HG03460 (cell line): ENCODE results near the gene KIAA1755.

Experiments
- ATAC-seq: cut with Tn5 transposase; IDR thresholded peaks from one replicate; pipeline ENCODE4 v1.9.1; 2021; ENCODE audit not compliant: unreplicated experiment

Gene KIAA1755, protein sequence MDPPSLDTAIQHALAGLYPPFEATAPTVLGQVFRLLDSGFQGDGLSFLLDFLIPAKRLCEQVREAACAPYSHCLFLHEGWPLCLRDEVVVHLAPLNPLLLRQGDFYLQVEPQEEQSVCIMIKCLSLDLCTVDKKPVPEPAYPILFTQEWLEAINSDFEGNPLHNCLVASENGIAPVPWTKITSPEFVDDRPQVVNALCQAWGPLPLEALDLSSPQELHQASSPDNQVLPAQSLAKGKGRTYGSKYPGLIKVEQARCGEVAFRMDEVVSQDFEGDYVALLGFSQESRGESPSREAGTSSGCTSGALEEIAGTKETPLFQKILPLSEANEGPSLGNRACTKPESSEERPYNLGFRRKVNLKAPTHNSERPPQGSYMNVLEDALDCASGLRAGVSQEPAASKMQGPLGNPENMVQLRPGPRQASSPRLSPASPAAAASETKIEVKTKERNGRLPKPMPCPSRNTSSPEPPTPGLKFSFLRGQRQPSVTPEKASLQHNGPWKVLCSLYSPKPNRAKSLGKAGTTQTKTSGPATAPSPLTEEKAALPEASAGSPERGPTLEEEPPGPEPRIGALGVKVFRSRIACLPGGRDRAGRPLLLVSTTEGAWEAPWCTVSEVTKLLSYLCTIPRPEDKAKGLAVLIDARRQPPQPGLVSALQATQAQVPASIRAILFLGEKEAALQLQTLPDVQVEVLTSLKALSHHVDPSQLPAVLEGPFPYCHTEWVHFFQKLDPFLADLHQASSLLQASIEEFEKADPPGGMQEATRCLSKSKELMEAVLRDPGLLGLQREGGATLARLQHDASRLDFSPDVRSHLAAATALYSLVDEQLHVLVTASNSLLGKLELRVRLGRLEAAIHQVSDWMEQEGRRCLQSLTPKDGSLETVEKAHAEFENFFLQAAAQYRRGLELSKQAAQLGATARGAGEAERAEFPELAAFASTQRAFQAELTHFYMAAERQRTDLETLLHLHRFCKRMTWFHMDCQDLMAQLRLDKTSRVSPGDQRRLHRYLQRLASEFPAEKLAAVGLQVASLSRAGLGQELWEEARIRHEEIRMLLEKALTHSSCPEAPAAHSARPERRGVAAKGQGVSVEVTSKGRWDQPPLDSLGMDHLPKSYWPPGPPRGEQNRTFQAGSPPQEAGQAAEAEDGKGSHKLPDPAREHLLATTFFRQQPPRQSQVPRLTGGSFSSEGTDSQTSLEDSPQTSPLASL

DNA sequence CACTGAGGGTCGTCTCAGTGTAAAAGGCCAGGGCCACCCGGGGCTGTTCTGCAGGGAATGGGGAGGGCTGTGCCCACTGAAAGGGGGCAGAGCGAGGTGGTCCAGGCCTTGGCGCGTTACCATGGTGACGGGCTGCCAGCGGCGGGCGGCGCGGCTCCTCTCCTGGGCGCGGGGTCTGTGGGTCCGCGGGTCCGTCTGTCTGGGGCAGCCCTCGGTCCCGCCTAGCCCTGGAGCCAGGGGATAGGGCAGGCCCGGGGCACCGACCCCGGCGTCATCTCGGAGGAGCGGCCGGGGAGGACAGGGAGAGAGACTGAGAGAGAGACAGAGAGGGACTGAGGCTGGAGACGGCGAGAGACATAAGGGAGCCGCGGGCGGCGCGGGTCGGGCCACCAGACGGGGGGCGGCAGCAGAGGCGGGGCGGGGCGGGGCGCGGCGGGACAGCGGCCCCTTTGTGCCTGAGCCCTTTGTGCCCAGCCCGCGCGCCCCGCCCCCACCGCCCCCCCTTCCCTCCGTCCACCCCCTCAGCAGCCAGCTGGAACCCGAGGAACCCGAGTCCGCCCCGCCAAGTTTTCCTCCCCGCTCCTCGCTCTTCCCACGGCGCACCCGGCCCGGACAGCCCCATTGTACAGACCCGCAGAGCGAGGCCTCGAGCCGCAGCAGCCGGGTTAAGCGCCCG is at the start of gene KIAA1755:
KIAA1755 (minus strand) TSS at position 358 of the 676 bp plus-strand sequence; CDS start at position 123, 235 bp downstream.
- no peak for ATAC-seq

DNA sequence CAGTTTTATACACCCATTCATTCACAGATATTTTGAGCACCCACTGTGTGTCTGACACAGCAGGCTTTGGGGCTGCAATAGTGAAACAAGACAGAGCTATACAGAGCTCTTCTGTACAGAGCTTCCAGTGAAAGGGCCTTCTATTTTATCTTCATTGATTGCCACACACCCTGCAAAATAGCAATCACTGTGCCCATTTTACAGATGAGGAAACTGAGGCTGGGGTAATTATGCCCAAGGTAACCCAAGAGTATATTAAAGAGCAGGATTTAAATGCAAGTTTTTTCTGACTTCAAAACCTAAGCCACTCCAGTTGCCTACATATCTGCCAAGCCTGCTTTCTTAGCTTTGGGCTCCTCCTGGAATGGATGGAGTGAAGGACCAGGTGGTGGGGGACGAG is 47.9 kb upstream of the KIAA1755 start:
- ATAC-seq, result no peak

DNA sequence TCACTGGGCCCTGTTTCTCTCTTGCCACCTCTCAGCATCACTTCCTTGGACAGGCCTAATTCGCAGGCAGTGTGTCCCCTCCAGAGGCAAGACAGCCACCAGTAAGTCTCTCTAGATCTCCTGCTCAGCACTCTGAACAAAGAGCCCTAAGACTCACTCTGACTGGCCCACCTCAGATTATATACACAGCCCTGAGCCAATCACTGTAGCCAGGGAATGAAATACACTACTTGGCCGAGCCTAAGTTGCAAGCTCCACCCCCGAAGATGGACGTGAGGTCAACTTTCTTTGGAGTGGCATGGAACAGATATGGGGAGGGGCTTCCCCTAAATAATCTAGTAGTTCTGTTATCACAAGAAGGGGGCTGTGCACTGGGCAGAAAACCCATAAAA is 47.5 kb upstream of the KIAA1755 start:
- no peak for ATAC-seq

DNA sequence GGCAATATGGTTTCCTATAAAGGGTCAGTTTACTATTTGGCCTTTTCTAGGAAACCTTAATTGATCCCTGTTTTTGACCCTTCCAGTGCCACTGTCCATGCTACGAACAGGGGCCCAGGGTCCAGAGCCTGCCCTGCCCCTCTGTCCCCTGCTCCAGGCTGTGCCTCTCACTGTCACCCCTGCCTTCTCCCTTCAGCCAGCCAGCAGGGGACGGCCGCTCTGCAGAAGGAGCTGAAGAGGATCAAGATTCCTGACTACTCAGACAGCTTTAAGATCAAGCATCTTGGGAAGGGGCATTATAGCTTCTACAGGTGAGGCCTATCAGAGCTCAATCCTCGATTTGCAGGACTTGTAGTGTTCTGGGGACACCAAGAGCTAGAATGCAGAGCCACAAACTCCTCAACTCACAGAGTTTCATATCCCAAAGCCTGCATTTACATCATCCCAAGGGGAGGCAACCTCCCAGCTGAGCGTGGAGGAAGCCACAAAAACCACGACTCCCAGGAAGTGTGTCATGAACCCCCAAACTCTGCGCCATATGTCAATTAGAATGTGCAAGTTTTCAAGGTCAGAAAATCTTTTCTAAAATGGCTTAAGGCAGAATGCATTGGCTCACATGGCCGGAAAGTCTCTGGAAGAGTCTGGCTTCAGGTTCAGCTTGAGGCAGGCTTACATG is 47.0 kb upstream of the KIAA1755 start:
- no peak for ATAC-seq

DNA sequence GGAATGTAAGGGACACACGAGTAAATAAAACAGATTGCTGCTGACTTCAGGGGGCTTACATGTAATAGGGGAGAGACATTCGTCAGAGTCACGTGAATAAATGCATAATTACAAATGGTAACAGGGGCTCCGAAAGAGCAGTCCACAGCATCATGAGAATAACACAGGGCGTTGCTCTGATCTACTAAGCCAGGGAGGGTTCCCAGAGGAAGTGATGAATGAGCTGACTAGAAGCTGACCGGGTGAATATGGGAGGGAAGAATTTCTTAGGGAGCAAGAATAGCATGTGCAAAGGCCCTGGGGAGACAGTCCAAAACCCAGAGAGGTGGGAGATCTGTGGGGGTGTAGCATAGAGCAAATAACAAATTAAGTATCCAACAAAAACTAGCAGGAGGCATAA is 45.8 kb upstream of the KIAA1755 start:
- no peak for ATAC-seq

DNA sequence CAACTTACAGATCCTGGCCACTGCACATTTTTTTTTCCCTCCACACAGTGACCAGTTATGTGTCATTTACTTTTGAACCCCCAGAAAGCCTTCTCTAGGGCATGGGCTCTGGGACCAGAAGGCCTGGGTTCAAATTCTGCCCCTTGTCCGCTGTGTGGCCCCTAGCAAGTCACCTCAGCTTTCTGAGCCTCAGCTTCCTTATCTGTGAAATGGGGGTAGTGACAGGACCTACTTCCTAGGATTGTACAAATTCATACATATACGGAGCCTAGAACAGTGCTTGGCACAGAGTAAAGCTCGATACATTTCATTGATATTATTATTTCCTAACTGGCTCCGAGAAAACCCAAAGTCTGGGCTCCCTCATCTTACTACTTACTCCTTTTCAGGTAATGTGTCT is 45.0 kb upstream of the KIAA1755 start:
- ATAC-seq, result no peak

DNA sequence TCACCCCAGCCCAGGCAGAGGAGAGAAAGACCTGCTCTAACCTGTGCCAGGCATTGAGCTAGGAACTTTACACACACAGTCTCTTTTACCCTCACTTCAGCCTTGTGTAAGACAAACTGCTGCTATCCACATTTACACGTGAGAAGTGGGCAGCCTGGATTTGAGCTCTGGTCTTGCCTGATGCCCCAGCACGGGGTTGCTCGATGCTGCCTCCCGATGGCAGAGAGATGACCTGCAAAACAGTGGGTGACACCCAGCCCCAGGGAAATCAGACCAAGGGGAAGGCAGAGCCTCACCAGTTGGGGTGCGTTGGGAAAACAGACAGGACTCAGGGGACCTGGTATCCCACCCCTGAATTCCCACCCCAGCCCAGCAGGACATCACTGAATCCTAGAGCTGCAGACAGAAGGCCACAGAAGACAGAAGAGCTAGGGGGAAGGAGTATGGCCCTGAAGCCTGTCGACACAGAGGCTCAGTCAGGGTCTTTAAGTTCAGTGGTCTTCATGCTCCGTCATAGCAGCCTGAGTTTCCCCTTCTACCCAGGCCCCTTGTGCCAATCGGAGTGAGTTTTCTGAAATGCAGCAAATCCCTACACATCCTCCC is 44.4 kb upstream of the KIAA1755 start:
- ATAC-seq, result no peak

DNA sequence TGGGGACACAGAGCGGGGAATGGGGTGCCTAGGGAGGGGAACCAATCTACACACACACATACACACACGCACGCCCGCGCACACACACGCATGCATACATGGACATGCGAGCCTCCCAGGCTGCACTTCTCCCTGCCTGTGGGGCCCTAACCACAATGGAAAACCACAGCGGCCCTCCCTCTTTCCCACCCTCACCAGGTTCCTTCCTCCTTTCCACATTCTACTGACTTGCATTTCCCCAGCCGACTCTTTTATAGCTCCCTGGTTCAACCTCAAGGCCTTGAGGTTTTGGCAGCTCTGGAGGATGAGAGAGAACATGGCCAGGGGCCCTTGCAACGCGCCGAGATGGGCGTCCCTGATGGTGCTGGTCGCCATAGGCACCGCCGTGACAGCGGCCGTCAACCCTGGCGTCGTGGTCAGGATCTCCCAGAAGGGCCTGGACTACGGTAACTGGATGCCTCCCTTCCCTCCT is 43.4 kb upstream of the KIAA1755 start, which contains the start of gene BPI:
BPI (plus strand) TSS at position 249 of the 472 bp plus-strand sequence; CDS start at position 317, 68 bp downstream.
- ATAC-seq, result no peak

DNA sequence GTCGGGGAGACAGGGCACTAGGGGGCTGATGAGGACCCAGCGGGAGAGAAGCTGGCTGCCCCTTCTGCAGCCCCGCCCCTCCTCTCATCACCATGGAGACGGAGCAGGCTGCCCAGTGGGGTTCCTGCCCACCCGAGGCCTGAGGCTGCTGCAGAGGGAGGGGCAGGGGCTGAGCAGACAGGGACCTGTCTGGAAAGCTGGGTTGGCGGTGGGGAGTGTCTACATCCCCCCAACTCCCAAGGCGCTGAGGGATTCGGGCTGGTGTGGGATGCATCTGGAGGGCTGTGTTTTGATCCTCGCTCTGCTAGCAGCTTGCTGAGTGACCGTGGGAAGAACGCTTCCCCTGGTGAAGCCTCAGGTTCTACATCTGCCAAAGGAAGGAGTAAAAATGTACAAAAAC is 42.3 kb upstream of the KIAA1755 start:
- no peak for ATAC-seq

DNA sequence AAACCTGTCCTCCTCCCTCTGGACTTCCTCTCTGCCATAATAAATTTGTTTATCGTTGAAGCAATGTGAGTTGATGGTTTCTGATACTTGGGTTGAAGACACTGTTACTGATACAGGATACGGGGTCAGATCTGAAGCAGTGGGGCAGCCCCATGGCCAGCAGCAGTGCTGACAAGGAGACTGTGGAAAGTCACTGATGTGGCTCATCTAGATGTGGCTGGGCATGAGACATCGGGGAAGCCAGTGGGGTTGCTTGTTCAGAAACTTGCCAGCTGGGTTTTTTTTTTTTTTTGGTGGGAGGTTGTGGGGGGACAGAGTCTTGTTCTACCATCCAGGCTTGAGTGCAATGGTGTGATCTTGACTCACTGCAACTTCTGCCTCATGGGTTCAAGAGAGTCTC is 40.8 kb upstream of the KIAA1755 start:
- no peak for ATAC-seq

DNA sequence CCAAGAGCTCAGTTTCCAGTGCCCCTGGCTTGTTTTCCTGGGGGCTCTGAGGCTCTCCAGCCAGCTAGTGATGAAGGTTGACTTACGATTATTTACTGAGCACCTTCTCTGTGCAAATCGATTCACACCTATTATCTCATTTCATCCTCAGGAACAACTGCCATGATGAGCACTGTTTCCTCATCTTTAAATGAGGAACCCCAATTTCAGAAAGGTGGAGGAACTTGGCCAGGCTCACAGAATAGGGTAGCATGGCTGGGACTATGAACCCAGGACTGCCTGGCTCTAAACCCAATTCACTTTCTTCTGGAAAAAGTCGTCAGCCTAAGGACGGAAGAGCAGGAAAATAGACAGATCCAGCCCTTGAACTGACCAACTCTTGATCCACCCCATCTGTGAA is 39.9 kb upstream of the KIAA1755 start:
- ATAC-seq, result no peak

DNA sequence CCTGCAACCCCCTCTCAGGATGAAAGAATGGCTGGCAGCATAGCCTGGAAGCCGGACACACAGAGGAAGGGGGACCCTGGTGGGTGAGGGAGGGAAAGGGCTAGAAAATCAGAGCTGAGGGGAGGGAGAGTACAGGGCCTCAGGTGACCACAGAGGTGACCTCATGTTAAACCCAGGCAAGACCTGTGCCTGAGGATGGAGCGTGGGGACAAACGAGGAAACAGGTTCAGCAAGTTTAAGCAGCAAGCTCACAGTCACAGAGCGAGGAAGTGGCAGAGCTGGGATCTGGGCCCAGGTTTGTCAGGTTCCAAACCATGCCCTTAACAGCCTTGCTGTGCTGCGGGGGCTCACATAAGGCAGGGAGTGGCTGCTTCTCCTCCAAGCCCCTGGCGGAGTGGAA is 39.4 kb upstream of the KIAA1755 start:
- ATAC-seq, result no peak

DNA sequence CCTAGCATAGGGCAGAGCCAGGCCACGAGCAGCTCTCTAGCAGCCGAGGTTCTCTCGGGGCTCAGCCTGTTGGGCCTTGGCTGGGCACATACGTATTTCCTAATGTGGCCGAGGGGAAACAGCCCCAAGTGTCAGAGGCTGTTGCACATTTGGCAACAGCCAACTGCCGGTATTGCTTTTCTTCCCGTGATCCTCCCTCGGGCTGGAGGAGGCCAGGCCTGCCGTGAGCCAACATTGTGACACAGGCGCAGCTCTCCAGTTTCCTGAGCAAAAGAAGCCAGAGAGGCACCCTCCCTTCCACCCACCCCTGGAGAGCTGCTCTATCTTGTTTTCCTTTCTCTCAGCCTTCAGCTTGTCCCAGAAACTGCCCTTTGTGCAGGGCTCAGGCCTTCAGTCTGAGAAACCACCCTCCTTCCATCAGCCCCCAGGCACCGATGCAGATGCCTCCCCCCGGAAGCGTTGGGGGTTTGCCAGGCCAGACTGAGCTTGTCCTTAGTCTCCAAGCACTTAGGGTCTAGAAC is 38.3 kb upstream of the KIAA1755 start:
- ATAC-seq, result no peak

DNA sequence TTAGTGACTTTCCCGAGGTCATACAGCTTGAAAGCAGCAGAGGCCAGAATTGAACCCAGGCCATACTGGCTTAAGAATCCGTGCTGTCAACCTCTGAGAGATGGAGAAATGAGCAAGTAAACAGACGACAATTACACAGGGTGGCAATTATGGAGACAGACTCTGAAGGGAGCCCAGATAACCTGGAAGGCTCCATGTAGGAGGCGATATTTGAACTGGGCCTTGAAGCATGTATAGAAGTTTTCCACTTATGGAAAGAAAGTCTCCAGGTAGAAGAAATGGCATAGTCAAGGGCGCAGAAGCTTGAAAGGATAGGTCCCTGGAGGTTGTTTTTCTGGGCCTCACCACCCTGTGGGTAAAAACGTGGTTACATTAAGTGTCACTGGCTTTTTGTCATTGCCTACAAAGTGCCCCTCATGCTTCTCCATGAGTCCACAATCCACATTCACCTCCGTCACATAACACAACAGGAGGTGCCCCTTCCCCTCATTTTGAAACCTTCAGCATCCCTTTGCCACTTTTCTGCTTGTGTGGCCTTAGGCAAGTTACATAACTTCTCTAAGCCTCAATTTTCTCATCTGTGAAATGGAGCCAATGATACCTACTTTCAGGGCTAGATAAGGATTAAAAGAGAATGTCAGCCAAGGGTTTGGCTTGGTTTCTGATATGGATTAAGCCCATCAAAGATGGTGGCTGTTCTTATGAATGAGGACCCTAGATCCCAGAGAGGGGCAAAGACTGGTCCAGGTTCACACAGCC is 37.6 kb upstream of the KIAA1755 start:
- no peak for ATAC-seq

DNA sequence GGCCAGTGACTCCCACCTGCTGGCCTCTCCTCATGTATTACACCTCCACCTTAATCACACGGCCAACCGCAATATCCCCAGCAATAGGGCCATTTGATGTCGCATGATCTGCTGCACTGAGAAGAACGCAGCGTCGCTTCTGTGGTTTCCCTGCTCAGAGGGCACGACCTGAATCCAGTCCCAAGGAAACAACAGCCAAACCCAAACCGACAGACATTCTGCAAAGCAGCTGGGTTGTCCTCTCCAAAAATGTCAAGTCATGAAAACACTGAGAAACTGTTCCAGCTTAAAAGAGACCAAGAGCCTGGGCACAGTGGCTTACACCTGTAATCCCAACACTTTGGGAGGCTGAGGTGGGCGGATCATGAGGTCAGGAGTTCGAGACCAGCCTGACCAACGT is 35.9 kb upstream of the KIAA1755 start:
- ATAC-seq, result no peak

DNA sequence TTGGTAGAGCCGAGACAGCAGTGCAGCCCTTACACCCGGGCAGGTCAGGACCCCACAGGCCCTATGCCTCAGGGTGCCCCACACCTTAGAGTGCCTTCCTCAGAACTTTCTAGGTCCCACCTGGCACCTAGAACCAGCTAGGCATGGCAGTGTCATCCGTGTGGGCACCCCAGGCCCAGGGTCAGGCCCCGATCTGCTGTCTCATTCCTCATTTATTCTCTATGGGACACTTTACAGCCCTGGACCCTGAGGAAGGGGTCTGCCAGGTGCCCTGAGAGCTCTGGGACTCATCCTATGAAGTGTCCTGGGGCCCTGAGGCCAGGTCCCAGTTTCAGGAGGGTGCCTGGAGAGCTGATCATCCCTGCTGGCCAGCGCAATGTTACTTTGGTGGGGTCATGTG is 35.3 kb upstream of the KIAA1755 start:
- ATAC-seq, result no peak

DNA sequence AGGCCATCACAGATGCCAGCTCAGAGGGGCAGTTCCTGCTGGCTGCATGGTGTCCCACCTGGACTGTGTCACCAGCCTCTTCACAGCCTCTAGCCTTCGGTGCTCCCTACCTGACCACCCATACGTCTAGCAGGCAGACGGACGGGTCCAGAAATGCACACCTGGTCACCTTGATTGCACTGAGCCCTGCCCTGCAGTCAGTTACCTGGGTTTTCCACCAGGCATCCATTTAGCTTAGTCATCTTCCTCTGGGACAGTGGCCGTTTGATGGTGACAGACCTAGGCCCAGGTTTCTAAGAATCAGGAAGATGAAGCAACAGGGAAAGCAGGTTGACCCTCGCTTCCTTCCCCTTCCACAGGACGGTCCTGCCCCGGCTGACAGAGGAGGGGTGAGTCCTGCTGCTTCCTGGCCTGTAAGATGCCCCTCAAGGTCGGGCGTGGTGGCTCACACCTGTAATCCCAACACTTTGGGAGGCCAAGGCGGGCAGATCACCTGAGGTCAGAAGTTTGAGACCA is 33.6 kb upstream of the KIAA1755 start:
- ATAC-seq, result no peak

DNA sequence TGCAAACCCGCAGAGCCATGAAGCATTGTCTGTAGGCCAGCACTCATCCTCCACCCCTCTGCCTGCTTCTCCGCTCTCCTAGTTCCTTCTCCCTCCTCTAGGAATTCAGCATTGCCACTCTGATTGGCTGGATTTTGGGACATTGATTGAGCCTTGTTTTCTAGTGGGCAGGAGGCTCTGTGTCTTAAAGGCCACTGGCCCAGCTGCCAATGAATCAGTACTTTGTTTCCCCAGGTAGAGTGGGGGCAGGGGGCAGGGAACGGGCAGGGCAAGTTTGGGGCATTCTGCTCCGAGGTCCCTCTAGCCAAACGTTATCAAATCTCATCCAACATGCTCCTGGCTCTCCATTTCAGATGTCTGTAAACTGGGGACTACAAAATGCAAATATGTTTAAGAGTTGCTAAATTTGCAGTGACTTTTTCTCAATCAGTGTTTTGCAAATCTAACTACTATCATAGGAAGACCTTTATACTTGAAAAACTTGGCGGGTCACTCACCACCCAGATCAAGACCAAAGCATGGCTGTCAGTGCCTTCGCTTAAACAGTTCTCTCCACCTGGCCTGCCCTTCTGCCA is 33.0 kb upstream of the KIAA1755 start:
- ATAC-seq, result no peak
